Measurements from ENCODE around the gene XYLT1. TPM values are rescaled to one million over a fixed set of nuclear protein-coding genes. Genes with fewer than 3 reads are reported as not detected.

Gene XYLT1
- total RNA-seq, 5 donors from 2014 or later (not counting 1 experiment from before 2014, with no cell fraction given), result 25.8 to 70.6 (median 57.8) TPM

GRCh38 chr16:17294856-17295255 is 175.9 kb downstream of the XYLT1 start:
- Histone ChIP-seq H3K27ac (ENCODE audit: low read length) (no peak overlapping the region), H3K36me3 (ENCODE audit: control insufficient read depth in 2 of 2, extremely low read depth in 1 of 2, insufficient read depth in 1 of 2, low read length in 1 of 2) (no peaks in the 10 kb centered on the region), H3K9me3 (no peaks in the 10 kb centered on the region), H3K4me3 (ENCODE audit: control insufficient read depth in 1 of 2, extremely low read depth in 1 of 2, low read length in 1 of 2) (no peak overlapping the region), H3K4me1 (ENCODE audit: control insufficient read depth in 1 of 2, extremely low read depth in 1 of 2, insufficient read depth in 2 of 2, low read length in 2 of 2) (no peaks in the 10 kb centered on the region), H3K27me3 (replicated peaks in 1 of 2; ENCODE audit: control insufficient read depth in 2 of 2, extremely low read depth in 1 of 2, insufficient read depth in 2 of 2, low read length in 1 of 2) (no peaks in the 10 kb centered on the region)
- no peaks in the 10 kb centered on the region for H3K27me3 Mint-ChIP-seq
- H3K4me1 Mint-ChIP-seq, result peaks cover 9 to 20% (median 13%) of the 10 kb centered on the region in 3 donors
- peaks cover 19% of the 10 kb centered on the region for H3K36me3 Mint-ChIP-seq
- ChIA-PET POLR2A (no interaction called here), CTCF (no interaction called here)
- no peaks in the 10 kb centered on the region for H3K9me3 Mint-ChIP-seq
- H3K4me3 Mint-ChIP-seq, result no peak overlapping the region
- DNase-seq (no peak), ATAC-seq (replicated peaks in 1 of 4) (no peak)
- WGBS (ENCODE audit: insufficient coverage), result 96% methylated on average over 2 of the region's 3 CpGs
- H3K27ac Mint-ChIP-seq, result no peak overlapping the region

DNA sequence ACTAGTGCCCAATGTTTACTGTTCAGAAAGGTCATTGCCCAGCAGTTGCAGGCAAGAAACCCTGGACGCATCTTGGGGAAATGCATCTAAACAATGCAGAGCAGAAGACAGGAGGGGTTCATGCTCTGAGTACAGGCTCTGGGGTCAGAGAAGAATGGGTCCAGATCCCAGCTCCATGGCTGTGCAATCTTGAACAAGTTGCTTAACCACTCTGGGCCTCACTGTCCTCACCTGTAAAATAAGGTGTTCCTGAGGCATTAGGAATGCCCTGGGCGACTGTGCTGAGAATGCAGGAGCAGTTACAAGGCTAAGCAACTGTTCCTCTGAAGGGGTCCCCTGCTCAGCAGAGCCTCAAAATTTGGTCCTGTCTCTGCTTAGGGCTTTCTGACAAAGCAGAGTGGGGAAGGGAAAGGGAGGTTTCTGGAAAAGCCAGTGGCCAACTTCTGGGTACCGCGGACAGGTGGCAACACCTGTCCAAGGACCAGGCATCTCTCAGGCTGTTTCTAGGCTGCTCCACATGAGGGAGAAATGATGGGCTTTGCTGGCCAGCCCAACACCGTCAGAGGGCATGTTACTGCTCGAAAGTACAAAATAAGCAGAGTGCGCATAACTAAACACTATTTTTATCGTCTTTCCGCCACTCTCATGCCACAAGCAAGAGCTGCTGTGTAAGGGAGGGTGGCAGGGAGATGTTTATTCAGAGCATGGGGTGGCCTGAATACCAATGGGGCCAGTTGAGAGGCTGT is 176.8 kb downstream of the XYLT1 start:
- Mint-ChIP-seq H3K4me1 (peaks cover 9 to 21% (median 13%) of the 10 kb centered on the region in 3 donors), H3K36me3 (peaks cover 25% of the 10 kb centered on the region), H3K27ac (no peak overlapping the region), H3K9me3 (peaks cover 0 to 4% (median 2%) of the 10 kb centered on the region in 3 donors), H3K4me3 (no peak overlapping the region), H3K27me3 (no peaks in the 10 kb centered on the region)
- Histone ChIP-seq H3K27ac (ENCODE audit: low read length) (no peak overlapping the region), H3K9me3 (no peaks in the 10 kb centered on the region), H3K4me1 (ENCODE audit: control insufficient read depth in 1 of 2, extremely low read depth in 1 of 2, insufficient read depth in 2 of 2, low read length in 2 of 2) (no peaks in the 10 kb centered on the region), H3K36me3 (ENCODE audit: control insufficient read depth in 2 of 2, extremely low read depth in 1 of 2, insufficient read depth in 1 of 2, low read length in 1 of 2) (no peaks in the 10 kb centered on the region), H3K4me3 (ENCODE audit: control insufficient read depth in 1 of 2, extremely low read depth in 1 of 2, low read length in 1 of 2) (no peak overlapping the region), H3K27me3 (replicated peaks in 1 of 2; ENCODE audit: control insufficient read depth in 2 of 2, extremely low read depth in 1 of 2, insufficient read depth in 2 of 2, low read length in 1 of 2) (no peaks in the 10 kb centered on the region)
- 100% methylated on average over 4 of the region's 9 CpGs for WGBS (ENCODE audit: insufficient coverage)
- CTCF ChIA-PET, result no interaction called here
- POLR2A ChIA-PET, result no interaction called here
- no peak for DNase-seq
- no peak for ATAC-seq (replicated peaks in 1 of 4)

DNA sequence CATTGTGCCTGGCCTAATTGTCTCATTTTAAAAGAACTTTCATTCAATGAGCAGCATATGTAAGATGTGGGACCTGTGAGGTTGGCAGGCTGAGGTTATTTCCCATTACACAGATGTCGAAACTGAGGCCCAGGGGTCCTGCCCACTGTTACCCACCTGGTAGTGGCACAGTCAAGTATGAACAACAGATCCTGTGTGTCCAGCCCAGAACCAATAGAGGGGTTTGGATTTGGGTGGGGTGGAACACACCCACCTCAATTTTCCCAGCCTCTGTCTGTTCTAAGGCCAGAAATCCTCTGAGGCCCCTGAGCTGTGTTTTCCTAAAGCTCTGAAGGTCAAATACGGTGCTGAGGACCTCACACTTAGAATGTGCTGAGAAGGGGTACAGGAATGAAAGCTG is 179.5 kb downstream of the XYLT1 start:
- POLR2A ChIA-PET, result no interaction called here
- no CpG with 5 or more reads among the region's 2 CpGs for WGBS (ENCODE audit: insufficient coverage)
- no peak overlapping the region for H3K27ac Mint-ChIP-seq

DNA sequence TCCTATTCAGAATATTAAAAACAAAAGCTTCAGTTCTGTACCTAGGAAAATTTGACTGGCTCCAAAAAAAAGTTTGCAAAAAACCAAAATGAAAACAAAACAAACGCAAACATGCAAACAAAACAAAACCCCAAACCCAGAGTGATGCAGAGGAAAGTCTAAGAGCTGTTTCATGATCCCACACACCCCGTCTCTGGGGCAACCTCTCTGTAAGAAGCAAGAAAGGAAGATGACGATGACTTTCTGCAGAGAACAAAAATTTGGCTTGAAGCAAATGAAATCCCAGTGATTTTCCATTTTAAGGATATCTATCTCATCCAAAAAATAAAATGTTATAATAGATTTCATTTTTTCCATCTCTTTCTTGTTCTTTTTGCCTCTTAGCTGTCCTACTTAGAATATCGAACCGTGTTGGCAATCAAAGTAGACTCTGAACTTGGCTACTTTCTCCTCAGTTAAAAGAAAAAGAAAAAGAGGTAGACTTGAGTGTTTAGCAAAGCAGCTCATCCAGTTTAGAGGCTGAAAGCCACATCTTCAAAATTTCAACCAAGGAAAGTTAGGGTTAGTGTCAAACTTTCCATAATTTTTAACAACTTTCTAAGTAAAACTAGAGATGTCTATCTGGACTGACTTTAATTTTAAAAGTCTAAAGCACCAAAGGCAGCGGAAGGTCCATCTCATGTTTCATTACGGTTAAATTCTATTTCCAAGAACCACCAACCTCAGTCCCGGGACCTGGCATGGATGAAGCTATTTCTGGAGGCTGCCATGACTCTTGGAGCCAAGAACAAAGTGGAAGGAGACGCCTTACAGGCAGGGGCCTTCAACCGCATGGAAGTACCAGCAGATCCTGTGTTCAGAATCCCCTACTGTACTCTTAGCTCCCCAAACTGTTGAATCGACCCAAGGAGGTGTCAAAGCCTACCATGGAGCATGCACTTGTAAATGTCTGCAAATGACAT is 180.8 kb downstream of the XYLT1 start:
- H3K27me3 ChIP-seq (replicated peaks in 1 of 2; ENCODE audit: control insufficient read depth in 2 of 2, extremely low read depth in 1 of 2, insufficient read depth in 2 of 2, low read length in 1 of 2), result no peaks in the 10 kb centered on the region
- peaks cover 11 to 27% (median 19%) of the 10 kb centered on the region in 3 donors for H3K4me1 Mint-ChIP-seq
- 75% methylated on average over 2 of the region's 11 CpGs for WGBS (ENCODE audit: insufficient coverage)
- no peaks in the 10 kb centered on the region for H3K36me3 ChIP-seq (ENCODE audit: control insufficient read depth in 2 of 2, extremely low read depth in 1 of 2, insufficient read depth in 1 of 2, low read length in 1 of 2)
- H3K27ac ChIP-seq (ENCODE audit: low read length), result no peak overlapping the region
- H3K9me3 ChIP-seq, result no peaks in the 10 kb centered on the region
- H3K9me3 Mint-ChIP-seq, result peaks cover 0 to 4% (median 2%) of the 10 kb centered on the region in 3 donors
- ChIA-PET POLR2A (interaction anchor here (0.5 to 0.6 kb wide), 2 partner anchors 8 to 227 kb away, joined by 4 to 12 read pairs; no protein-coding TSS in a partner anchor), CTCF (interaction anchor here in 1 of 2 donors (0.6 kb wide), 1 partner anchor 276 kb away, joined by 3 read pairs; no protein-coding TSS in a partner anchor)
- no peak overlapping the region for H3K4me3 Mint-ChIP-seq
- H3K4me3 ChIP-seq (ENCODE audit: control insufficient read depth in 1 of 2, extremely low read depth in 1 of 2, low read length in 1 of 2), result no peak overlapping the region
- DNase-seq (no peak), ATAC-seq (replicated peaks in 1 of 4) (no peak)
- no peaks in the 10 kb centered on the region for H3K27me3 Mint-ChIP-seq
- H3K4me1 ChIP-seq (ENCODE audit: control insufficient read depth in 1 of 2, extremely low read depth in 1 of 2, insufficient read depth in 2 of 2, low read length in 2 of 2), result no peaks in the 10 kb centered on the region
- peaks cover 30% of the 10 kb centered on the region for H3K36me3 Mint-ChIP-seq
- no peak overlapping the region for H3K27ac Mint-ChIP-seq

More for the DNA sequence above, 179.5 kb downstream of the XYLT1 start:
- H3K9me3 Mint-ChIP-seq, result peaks cover 0 to 4% (median 2%) of the 10 kb centered on the region in 3 donors
- no peaks in the 10 kb centered on the region for H3K36me3 ChIP-seq (ENCODE audit: control insufficient read depth in 2 of 2, extremely low read depth in 1 of 2, insufficient read depth in 1 of 2, low read length in 1 of 2)
- H3K27me3 ChIP-seq (replicated peaks in 1 of 2; ENCODE audit: control insufficient read depth in 2 of 2, extremely low read depth in 1 of 2, insufficient read depth in 2 of 2, low read length in 1 of 2), result no peaks in the 10 kb centered on the region
- no peaks in the 10 kb centered on the region for H3K9me3 ChIP-seq
- no peak overlapping the region for H3K4me3 Mint-ChIP-seq
- H3K27ac ChIP-seq (ENCODE audit: low read length), result no peak overlapping the region
- peaks cover 12 to 26% (median 13%) of the 10 kb centered on the region in 3 donors for H3K4me1 Mint-ChIP-seq
- H3K4me1 ChIP-seq (ENCODE audit: control insufficient read depth in 1 of 2, extremely low read depth in 1 of 2, insufficient read depth in 2 of 2, low read length in 2 of 2), result no peaks in the 10 kb centered on the region
- no peaks in the 10 kb centered on the region for H3K27me3 Mint-ChIP-seq
- H3K36me3 Mint-ChIP-seq, result peaks cover 32% of the 10 kb centered on the region
- no peak for DNase-seq
- no peak overlapping the region for H3K4me3 ChIP-seq (ENCODE audit: control insufficient read depth in 1 of 2, extremely low read depth in 1 of 2, low read length in 1 of 2)
- ATAC-seq (replicated peaks in 1 of 4), result no peak
- CTCF ChIA-PET, result no interaction called here

- H3K27ac ChIP-seq (ENCODE audit: low read length), result no peak overlapping the region
- H3K9me3 ChIP-seq, result no peaks in the 10 kb centered on the region
- no peaks in the 10 kb centered on the region for H3K27me3 ChIP-seq (replicated peaks in 1 of 2; ENCODE audit: control insufficient read depth in 2 of 2, extremely low read depth in 1 of 2, insufficient read depth in 2 of 2, low read length in 1 of 2)
- Mint-ChIP-seq H3K4me3 (no peak overlapping the region), H3K4me1 (peaks cover 15 to 30% (median 24%) of the 10 kb centered on the region in 3 donors), H3K9me3 (peaks cover 0 to 4% (median 2%) of the 10 kb centered on the region in 3 donors), H3K36me3 (peaks cover 28% of the 10 kb centered on the region), H3K27ac (peak overlapping the region in 1 of 2 donors; percentile 9), H3K27me3 (no peaks in the 10 kb centered on the region)
- ChIA-PET POLR2A (interaction anchor here (0.5 to 0.6 kb wide), 2 partner anchors 9 to 228 kb away, joined by 4 to 12 read pairs; no protein-coding TSS in a partner anchor), CTCF (interaction anchor here (0.7 to 1.1 kb wide), 2 partner anchors 13 to 31 kb away, joined by 3 to 4 read pairs; no protein-coding TSS in a partner anchor)
- H3K36me3 ChIP-seq (ENCODE audit: control insufficient read depth in 2 of 2, extremely low read depth in 1 of 2, insufficient read depth in 1 of 2, low read length in 1 of 2), result no peaks in the 10 kb centered on the region
- no peak overlapping the region for H3K4me3 ChIP-seq (ENCODE audit: control insufficient read depth in 1 of 2, extremely low read depth in 1 of 2, low read length in 1 of 2)
- WGBS (ENCODE audit: insufficient coverage), result 89% methylated on average over 2 of the region's 4 CpGs
- ATAC-seq (replicated peaks in 1 of 4) (no peak), DNase-seq (no peak)
- H3K4me1 ChIP-seq (ENCODE audit: control insufficient read depth in 1 of 2, extremely low read depth in 1 of 2, insufficient read depth in 2 of 2, low read length in 2 of 2), result no peaks in the 10 kb centered on the region
Observed at GRCh38 chr16:17289050-17289449, 181.7 kb downstream of the XYLT1 start.

DNA sequence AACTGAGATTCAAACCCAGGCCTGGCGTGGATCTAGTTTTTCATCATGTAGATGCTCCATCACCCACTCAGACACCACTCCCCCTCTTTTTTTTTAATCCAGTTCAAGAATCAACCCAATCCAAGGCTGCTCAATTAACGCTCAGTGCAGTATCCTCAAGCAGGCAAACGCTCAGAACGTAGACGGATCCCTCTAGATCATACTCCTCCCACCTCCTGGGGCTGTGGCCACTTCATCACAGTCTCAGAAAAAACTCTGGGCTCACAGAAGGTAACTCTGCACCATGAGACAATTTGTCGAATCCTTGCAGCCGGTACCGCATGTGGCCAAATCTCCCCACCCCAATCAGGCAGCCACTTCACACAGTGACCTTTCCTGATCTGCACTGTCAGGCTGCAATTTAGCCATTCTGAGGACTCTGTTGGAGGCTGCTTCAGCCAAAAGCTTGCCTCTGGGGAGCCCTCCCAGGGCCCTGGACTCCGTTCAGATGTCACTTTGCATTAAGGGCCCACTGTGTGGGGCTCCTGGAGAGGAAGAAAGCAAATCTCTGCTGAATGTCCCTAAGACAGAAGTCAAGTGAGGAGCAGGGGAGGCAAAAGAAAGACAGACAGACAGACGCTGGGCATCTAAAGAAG is 183.5 kb downstream of the XYLT1 start:
- H3K27me3 Mint-ChIP-seq, result no peaks in the 10 kb centered on the region
- peaks cover 0 to 4% (median 2%) of the 10 kb centered on the region in 3 donors for H3K9me3 Mint-ChIP-seq
- H3K27ac ChIP-seq (ENCODE audit: low read length), result no peak overlapping the region
- WGBS (ENCODE audit: insufficient coverage), result 91% methylated on average over 6 of the region's 10 CpGs
- H3K4me1 Mint-ChIP-seq, result peaks cover 24 to 45% (median 38%) of the 10 kb centered on the region in 3 donors
- H3K9me3 ChIP-seq, result no peaks in the 10 kb centered on the region
- H3K4me1 ChIP-seq (ENCODE audit: control insufficient read depth in 1 of 2, extremely low read depth in 1 of 2, insufficient read depth in 2 of 2, low read length in 2 of 2), result peaks cover 0 to 2% of the 10 kb centered on the region in 2 experiments
- ChIA-PET CTCF (no interaction called here), POLR2A (no interaction called here)
- H3K4me3 ChIP-seq (ENCODE audit: control insufficient read depth in 1 of 2, extremely low read depth in 1 of 2, low read length in 1 of 2), result no peak overlapping the region
- H3K27me3 ChIP-seq (replicated peaks in 1 of 2; ENCODE audit: control insufficient read depth in 2 of 2, extremely low read depth in 1 of 2, insufficient read depth in 2 of 2, low read length in 1 of 2), result no peaks in the 10 kb centered on the region
- no peaks in the 10 kb centered on the region for H3K36me3 ChIP-seq (ENCODE audit: control insufficient read depth in 2 of 2, extremely low read depth in 1 of 2, insufficient read depth in 1 of 2, low read length in 1 of 2)
- ATAC-seq (replicated peaks in 1 of 4), result no peak
- no peak overlapping the region for H3K4me3 Mint-ChIP-seq
- peak overlapping the region in 1 of 2 donors; percentile 77 for H3K27ac Mint-ChIP-seq
- H3K36me3 Mint-ChIP-seq, result peaks cover 23% of the 10 kb centered on the region
- no peak for DNase-seq

Data from T-cell (primary cell).